Measurements from ENCODE around the gene MYBBP1A. TPM values are rescaled to one million over a fixed set of nuclear protein-coding genes. Genes with fewer than 3 reads are reported as not detected.

Gene MYBBP1A
- total and polyA plus RNA-seq, 2 of the 13 experiments (the other 11 are each of a cell fraction or from before 2014, with no cell fraction given): 18.6 to 54.8 TPM

DNA sequence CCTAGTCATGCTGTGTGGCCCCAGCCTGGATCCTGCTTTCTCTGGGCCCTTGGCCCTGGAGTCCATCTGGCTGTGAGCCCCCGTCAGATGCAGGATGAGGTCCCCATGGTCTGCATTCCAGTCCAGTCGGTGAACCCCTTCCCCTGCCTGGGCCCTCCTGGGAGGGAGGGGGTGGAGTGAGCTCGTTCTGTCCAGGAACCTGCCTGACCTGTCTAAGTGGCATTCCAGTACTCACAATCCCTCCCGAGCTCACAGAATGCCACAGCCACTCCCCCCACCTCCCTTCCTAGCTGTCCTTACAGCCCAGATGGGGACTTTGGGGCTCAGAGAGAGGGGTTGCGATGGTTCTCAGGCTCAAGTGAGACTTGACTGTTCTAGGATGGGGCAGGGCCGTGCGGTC is 41.0 kb downstream of the MYBBP1A start:
- Histone ChIP-seq H3K4me2 (ENCODE audit: low read depth, low read length) (no peak overlapping the region), H3K27ac (ENCODE audit: extremely low read length, insufficient read depth, low read length) (no peak overlapping the region), H3K36me3 (replicated peaks in 1 of 2; ENCODE audit: control insufficient read depth in 1 of 2, insufficient read depth in 2 of 2, low read length in 2 of 2) (no peaks in the 10 kb centered on the region), H3K9ac (ENCODE audit: insufficient read depth, low read depth, low read length) (no peak overlapping the region), H3K79me2 (ENCODE audit: insufficient read depth, low read length) (no peaks in the 10 kb centered on the region), H3K4me1 (ENCODE audit: insufficient read depth, low read length) (peaks cover 6% of the 10 kb centered on the region; the same call in 1 of the 2 replicates), H3K27me3 (ENCODE audit: control insufficient read depth in 1 of 2, insufficient read depth in 2 of 2, low read length in 2 of 2) (peaks cover 11 to 68% of the 10 kb centered on the region in 2 experiments; a peak in 4 of 5 replicates), H2AFZ (ENCODE audit: low read length) (no peak overlapping the region), H3K4me3 (replicated peaks in 1 of 3; ENCODE audit: insufficient read depth in 1 of 3, low read depth in 2 of 3, low read length in 3 of 3) (no peak overlapping the region), H3K9me3 (ENCODE audit: low read length) (no peaks in the 10 kb centered on the region), H4K20me1 (ENCODE audit: insufficient read depth, low read length) (no peaks in the 10 kb centered on the region)
- in situ Hi-C loops (cut with HindIII; ENCODE audit: extremely low pct_ligation_motif_present, low pct_unique_long_range_greater_than_20kb) (loop anchor here (5.0 kb wide), 1 partner anchor 92 kb away; no protein-coding TSS in a partner anchor), intact Hi-C loops (cut with micrococcal nuclease; ENCODE audit: unreplicated experiment) (no loop called here)
- CTCF ChIA-PET (ENCODE audit: low intra/inter-chr PET ratio, low total read pairs): no interaction called here
- BruUV-seq (replicated peaks): no TSS peak
- POLR2A ChIA-PET: no interaction called here
- TF ChIP-seq ZNF768 (CRISPR knock-in tag; IDR thresholded peaks at IDR 0.05) (peak; percentile 89), ZNF224 (CRISPR knock-in tag; IDR thresholded peaks at IDR 0.05) (no peak), GABPA (IDR thresholded peaks at IDR 0.05; ENCODE audit: low read depth, low read length) (no peak), GABPA (CRISPR knock-in tag; IDR thresholded peaks at IDR 0.05; ENCODE audit: low read depth) (no peak), ETV5 (CRISPR knock-in tag; IDR thresholded peaks at IDR 0.05; ENCODE audit: borderline replicate concordance) (no peak), RXRB (CRISPR knock-in tag; IDR thresholded peaks at IDR 0.05; ENCODE audit: borderline replicate concordance) (no peak), ZNF264 (CRISPR knock-in tag; IDR thresholded peaks at IDR 0.05) (no peak)
- TF ChIP-seq, protein P1, sequence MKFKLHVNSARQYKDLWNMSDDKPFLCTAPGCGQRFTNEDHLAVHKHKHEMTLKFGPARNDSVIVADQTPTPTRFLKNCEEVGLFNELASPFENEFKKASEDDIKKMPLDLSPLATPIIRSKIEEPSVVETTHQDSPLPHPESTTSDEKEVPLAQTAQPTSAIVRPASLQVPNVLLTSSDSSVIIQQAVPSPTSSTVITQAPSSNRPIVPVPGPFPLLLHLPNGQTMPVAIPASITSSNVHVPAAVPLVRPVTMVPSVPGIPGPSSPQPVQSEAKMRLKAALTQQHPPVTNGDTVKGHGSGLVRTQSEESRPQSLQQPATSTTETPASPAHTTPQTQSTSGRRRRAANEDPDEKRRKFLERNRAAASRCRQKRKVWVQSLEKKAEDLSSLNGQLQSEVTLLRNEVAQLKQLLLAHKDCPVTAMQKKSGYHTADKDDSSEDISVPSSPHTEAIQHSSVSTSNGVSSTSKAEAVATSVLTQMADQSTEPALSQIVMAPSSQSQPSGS (CRISPR knock-in tag; IDR thresholded peaks at IDR 0.05): no peak
- ATAC-seq (no peak), FAIRE-seq (no peak), DNase-seq (ENCODE audit: low spot score) (no peak)
- WGBS (ENCODE audit: low lambda C conversion rate): 60% methylated on average over 2 of the region's 7 CpGs
